Stomach (tissue), 4 donors: ENCODE results near the gene IPCEF1.

Source experiments
- EP300 ChIP-seq: sonication (generic); formaldehyde crosslinking; IDR thresholded peaks from one replicate; pipeline ENCODE4 v1.6.1; 2017; ENCODE audit warnings: antibody characterized with exemption
- POLR2A ChIP-seq, 4 donors: fragments of 450-650 bp; IDR thresholded peaks; one replicate each; pipeline ENCODE4 v1.6.1; 2016; ENCODE audit warnings: antibody characterized with exemption in 4 of 4, control low read depth in 2 of 4, mild to moderate bottlenecking in 1 of 4, moderate library complexity in 1 of 4
- POLR2AphosphoS5 ChIP-seq, 3 donors: sonication (generic); formaldehyde crosslinking; IDR thresholded peaks; one replicate each; pipeline ENCODE4 v1.6.1; 2016; ENCODE audit warnings: antibody characterized with exemption in 3 of 3
- TF ChIP-seq, protein P1 (sequence below), 7 experiments: fragments of 450-650 bp in 4 of 7; fragments of 200-600 bp in 3 of 7; sonication (generic) in 3 of 7; IDR thresholded peaks; one replicate each; pipeline ENCODE4 v1.5.1; 2016 to 2019; ENCODE audit warnings: antibody characterized with exemption in 7 of 7, control low read depth in 2 of 7, mild to moderate bottlenecking in 1 of 7

DNA sequence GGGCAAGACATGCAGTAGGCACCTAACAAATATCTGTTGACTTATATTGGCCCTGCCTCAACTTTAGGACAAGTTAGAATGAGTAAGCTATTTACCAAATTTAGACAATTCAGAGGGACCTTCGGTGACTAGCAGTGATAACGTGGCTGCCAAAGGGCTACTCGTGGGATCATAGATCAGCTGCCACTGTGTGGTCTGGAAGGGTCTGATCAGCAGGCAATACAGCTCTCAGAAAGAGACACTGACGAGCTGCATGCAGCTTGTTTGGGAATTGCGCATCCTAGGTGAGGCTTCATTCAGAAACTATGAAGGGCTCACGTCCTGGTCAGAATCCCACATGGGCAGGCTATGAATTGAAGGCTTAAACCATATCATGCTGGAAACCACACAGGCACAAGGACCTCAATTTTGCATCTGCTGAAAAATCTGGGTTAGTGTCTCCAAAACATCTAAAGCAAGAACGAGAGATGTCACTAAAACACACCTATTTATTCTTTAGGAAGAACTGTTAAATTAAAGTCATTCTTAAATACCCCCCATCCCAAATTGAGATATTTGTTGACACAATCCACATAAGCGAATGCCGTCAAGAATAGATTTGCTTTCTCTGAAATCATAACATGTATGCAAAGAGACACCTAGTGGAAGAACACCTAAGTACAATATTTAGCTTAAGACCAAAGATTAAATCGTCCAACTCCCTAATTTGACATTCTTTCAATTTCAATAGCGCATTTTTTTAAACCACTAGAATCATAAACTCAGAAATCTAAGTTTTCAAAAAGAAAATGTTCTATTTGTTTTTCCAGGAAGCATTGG is 79.6 kb downstream of the IPCEF1 start:
- TF ChIP-seq POLR2A (IDR thresholded peaks at IDR 0.05) (no peak), POLR2AphosphoS5 (IDR thresholded peaks at IDR 0.05) (no peak), EP300 (no peak)
- TF ChIP-seq, protein P1, sequence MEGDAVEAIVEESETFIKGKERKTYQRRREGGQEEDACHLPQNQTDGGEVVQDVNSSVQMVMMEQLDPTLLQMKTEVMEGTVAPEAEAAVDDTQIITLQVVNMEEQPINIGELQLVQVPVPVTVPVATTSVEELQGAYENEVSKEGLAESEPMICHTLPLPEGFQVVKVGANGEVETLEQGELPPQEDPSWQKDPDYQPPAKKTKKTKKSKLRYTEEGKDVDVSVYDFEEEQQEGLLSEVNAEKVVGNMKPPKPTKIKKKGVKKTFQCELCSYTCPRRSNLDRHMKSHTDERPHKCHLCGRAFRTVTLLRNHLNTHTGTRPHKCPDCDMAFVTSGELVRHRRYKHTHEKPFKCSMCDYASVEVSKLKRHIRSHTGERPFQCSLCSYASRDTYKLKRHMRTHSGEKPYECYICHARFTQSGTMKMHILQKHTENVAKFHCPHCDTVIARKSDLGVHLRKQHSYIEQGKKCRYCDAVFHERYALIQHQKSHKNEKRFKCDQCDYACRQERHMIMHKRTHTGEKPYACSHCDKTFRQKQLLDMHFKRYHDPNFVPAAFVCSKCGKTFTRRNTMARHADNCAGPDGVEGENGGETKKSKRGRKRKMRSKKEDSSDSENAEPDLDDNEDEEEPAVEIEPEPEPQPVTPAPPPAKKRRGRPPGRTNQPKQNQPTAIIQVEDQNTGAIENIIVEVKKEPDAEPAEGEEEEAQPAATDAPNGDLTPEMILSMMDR (IDR thresholded peaks at IDR 0.05): peak in 5 of 7 experiments; percentile 28 to 68 (median 61)
